ENCODE measurements around the gene MAP2K6. TPM values are rescaled to one million over a fixed set of nuclear protein-coding genes. Genes with fewer than 3 reads are reported as not detected.

Gene MAP2K6
- polyA plus RNA-seq, 1 of the 3 experiments (the other 2 are of a cell fraction) = 6.7 TPM

DNA sequence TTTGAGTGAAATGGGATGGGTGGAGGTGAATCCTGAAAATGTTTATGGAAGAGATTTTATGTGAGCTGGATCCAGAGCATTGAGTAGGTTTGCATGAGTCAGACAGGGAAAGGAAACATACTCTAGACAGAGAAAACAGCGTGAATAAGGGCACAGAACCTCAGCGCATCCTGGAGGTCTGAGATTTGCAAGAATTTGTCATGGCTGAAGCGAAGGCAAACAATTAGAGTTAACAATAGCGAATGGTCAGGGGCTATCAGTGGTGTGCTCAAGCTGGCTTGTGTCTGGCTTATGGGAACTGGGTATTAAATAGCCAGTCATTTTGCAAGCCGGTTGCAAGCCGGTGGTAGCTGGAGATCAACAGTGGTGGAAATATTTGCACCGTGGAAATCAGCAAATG lies 36.4 kb downstream of the MAP2K6 start (continued):
- no peak for TF ChIP-seq ELF1 (IDR thresholded peaks at IDR 0.05)
- TF ChIP-seq, protein P1, sequence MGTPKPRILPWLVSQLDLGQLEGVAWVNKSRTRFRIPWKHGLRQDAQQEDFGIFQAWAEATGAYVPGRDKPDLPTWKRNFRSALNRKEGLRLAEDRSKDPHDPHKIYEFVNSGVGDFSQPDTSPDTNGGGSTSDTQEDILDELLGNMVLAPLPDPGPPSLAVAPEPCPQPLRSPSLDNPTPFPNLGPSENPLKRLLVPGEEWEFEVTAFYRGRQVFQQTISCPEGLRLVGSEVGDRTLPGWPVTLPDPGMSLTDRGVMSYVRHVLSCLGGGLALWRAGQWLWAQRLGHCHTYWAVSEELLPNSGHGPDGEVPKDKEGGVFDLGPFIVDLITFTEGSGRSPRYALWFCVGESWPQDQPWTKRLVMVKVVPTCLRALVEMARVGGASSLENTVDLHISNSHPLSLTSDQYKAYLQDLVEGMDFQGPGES (IDR thresholded peaks at IDR 0.05; ENCODE audit: low read depth, low read length) = no peak
- TF ChIP-seq GATA2 (CRISPR knock-in tag; IDR thresholded peaks at IDR 0.05) = no peak
- TF ChIP-seq MXI1 (IDR thresholded peaks at IDR 0.05; ENCODE audit: low read depth, low read length) = no peak
- no peak for TF ChIP-seq EP300 (IDR thresholded peaks at IDR 0.05; ENCODE audit: borderline replicate concordance in 1 of 2, low read depth in 1 of 2, low read length in 1 of 2)
- TF ChIP-seq CHD2 (IDR thresholded peaks at IDR 0.05; ENCODE audit: low read length, partially characterized antibody) = no peak

DNA sequence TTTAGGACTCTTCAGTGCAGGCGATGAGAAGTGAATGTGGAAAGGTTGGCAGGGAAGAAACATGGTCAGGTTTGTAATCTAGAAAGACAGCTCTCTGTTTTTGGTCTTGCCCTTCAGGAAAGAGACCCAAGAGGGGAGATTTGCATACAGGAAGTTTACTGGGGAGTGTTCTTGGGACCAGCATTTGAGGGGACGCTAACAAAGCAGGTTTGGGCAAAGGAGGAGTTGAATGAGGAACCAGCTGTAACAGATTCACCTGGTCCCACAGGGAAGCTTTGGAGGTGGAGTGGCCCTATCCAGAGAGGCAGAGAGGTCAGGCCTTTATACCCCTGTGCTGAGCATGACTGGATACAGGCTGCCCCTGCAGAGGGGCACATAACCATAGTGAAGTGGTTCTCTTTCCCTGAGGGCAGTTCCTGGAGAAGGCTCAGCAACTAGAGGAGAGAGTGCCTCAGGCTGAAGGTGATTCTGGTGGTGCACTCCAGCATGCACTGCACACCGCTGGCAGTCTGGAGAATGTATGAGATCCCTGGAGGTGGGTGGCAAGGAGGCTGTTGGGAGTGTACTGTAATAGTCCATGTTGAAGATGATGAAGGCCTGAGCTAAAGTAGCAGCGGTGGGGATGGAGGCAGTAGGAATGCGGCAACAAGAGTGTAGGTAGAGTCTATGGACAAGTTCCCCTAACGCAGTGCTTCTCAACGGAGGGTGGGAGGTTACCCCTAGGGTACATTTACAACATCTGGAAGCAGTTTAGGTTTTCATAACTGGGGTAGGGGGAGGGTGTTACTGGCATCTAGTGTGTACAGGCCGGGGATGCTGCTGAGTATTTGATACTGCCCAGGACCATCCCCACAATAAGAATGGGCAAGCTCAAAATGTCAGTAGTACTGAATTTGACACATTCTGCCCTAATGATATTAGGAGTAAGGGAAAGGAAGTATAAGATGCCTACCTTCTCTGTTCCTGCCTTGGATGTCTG lies 37.2 kb downstream of the MAP2K6 start:
- Histone ChIP-seq H3K27me3 (ENCODE audit: insufficient read depth) (no peaks in the 10 kb centered on the region), H3K9me2 (no peaks in the 10 kb centered on the region), H3K9ac (no peak overlapping the region), H3K9me3 (no peaks in the 10 kb centered on the region), H2AFZ (ENCODE audit: low read depth) (no peak overlapping the region), H3K79me2 (ENCODE audit: insufficient read depth) (no peaks in the 10 kb centered on the region), H3K27ac (ENCODE audit: low read depth in 2 of 2, low read length in 1 of 2) (peak overlapping the region in 1 of 2 experiments; percentile 7; a peak in 1 of 4 replicates), H3K4me1 (ENCODE audit: control insufficient read depth in 1 of 2, insufficient read depth in 2 of 2, low read depth in 1 of 2, low read length in 1 of 2) (peaks cover 0 to 44% of the 10 kb centered on the region in 2 experiments; a peak in 2 of 4 replicates), H4K20me1 (ENCODE audit: insufficient read depth) (no peaks in the 10 kb centered on the region), H3K4me3 (ENCODE audit: low read depth in 2 of 2, low read length in 1 of 2) (no peak overlapping the region), H3K4me2 (no peak overlapping the region), H3F3A (replicated peaks; ENCODE audit: insufficient read depth) (no peaks in the 10 kb centered on the region), H3K36me3 (replicated peaks in 1 of 2; ENCODE audit: control insufficient read depth in 1 of 2, insufficient read depth in 2 of 2, low read length in 1 of 2) (no peaks in the 10 kb centered on the region)
- ChIA-PET CTCF (interaction anchor here (0.8 to 2.6 kb wide), 6 partner anchors 9 to 93 kb away, joined by 3 to 9 read pairs (median 4); no protein-coding TSS in a partner anchor), POLR2A (interaction anchor here (1.8 kb wide), 1 partner anchor 22 kb away, joined by 6 read pairs; no protein-coding TSS in a partner anchor)
- peak; percentile 50 for DNase-seq
- peak in 1 of 2 experiments; percentile 64; a peak in 1 of 4 replicates for TF ChIP-seq EP300 (IDR thresholded peaks at IDR 0.05; ENCODE audit: borderline replicate concordance in 1 of 2, low read depth in 1 of 2, low read length in 1 of 2)
- no peak for TF ChIP-seq SIN3A (IDR thresholded peaks at IDR 0.05; ENCODE audit: borderline replicate concordance, low read depth, low read length)
- TF ChIP-seq ELF1 (IDR thresholded peaks at IDR 0.05) = no peak
- no peak for TF ChIP-seq TAF1 (IDR thresholded peaks at IDR 0.05; ENCODE audit: borderline replicate concordance, low read depth, low read length)
- no peak for TF ChIP-seq EZH2phosphoT487 (IDR thresholded peaks at IDR 0.05; ENCODE audit: borderline replicate concordance, low read depth)
- no peak for TF ChIP-seq GATA2 (CRISPR knock-in tag; IDR thresholded peaks at IDR 0.05)
- WGBS (ENCODE audit: low lambda C conversion rate) = 81% methylated on average over 8 of the region's 8 CpGs

DNA sequence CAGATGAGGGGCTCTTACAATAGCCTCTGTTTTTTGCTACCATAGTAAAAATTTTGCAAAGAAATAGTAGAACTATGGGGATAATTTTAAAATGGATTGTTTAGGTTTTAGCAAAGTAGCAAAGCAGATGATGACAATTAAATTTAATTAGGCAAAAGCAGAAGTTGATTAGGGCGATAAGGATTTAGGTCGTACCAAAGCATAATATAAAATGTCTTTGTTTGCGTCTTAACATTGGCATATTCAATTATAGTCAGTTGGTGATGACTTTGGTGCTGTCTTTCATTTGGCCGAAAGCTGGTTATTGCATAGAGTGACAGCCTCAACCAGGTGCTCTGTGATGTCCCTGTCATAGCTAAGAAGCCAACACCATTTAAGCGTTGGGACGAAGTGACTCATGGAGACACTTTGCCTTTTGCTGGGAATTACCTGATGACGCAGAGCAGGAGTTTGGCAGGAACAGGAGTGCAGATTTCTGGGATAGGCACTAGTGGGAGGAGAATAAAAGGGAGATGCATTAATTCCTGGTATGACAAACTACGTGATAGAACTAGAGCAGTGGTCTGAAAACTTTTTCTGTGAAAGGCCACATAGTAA lies 38.3 kb downstream of the MAP2K6 start:
- ChIA-PET POLR2A (no interaction called here), CTCF (interaction anchor here (1.1 to 2.6 kb wide), 3 partner anchors 10 to 71 kb away, joined by 3 to 9 read pairs (median 5); no protein-coding TSS in a partner anchor)
- no peak overlapping the region for H3K4me2 ChIP-seq
- H3F3A ChIP-seq (replicated peaks; ENCODE audit: insufficient read depth) = no peaks in the 10 kb centered on the region
- H3K27me3 ChIP-seq (ENCODE audit: insufficient read depth) = no peaks in the 10 kb centered on the region
- no peaks in the 10 kb centered on the region for H3K36me3 ChIP-seq (replicated peaks in 1 of 2; ENCODE audit: control insufficient read depth in 1 of 2, insufficient read depth in 2 of 2, low read length in 1 of 2)
- 50% methylated on average over 8 of the region's 8 CpGs for WGBS (ENCODE audit: low lambda C conversion rate)
- H4K20me1 ChIP-seq (ENCODE audit: insufficient read depth) = no peaks in the 10 kb centered on the region
- peak overlapping the region in 1 of 2 experiments; percentile 35; a peak in 1 of 4 replicates for H3K27ac ChIP-seq (ENCODE audit: low read depth in 2 of 2, low read length in 1 of 2)
- H3K4me1 ChIP-seq (ENCODE audit: control insufficient read depth in 1 of 2, insufficient read depth in 2 of 2, low read depth in 1 of 2, low read length in 1 of 2) = peaks cover 0 to 41% of the 10 kb centered on the region in 2 experiments; a peak in 2 of 4 replicates
- no peaks in the 10 kb centered on the region for H3K79me2 ChIP-seq (ENCODE audit: insufficient read depth)
- no peak overlapping the region for H3K9ac ChIP-seq
- DNase-seq = no peak
- no peak overlapping the region for H2AFZ ChIP-seq (ENCODE audit: low read depth)
- H3K9me3 ChIP-seq = no peaks in the 10 kb centered on the region
- no peaks in the 10 kb centered on the region for H3K9me2 ChIP-seq
- H3K4me3 ChIP-seq (ENCODE audit: low read depth in 2 of 2, low read length in 1 of 2) = no peak overlapping the region
- TF ChIP-seq TCF12 (IDR thresholded peaks at IDR 0.05) = peak; percentile 14; the same call in 1 of the 2 replicates
- no peak for TF ChIP-seq FOXJ3 (CRISPR knock-in tag; IDR thresholded peaks at IDR 0.05)
- TF ChIP-seq, protein P2, sequence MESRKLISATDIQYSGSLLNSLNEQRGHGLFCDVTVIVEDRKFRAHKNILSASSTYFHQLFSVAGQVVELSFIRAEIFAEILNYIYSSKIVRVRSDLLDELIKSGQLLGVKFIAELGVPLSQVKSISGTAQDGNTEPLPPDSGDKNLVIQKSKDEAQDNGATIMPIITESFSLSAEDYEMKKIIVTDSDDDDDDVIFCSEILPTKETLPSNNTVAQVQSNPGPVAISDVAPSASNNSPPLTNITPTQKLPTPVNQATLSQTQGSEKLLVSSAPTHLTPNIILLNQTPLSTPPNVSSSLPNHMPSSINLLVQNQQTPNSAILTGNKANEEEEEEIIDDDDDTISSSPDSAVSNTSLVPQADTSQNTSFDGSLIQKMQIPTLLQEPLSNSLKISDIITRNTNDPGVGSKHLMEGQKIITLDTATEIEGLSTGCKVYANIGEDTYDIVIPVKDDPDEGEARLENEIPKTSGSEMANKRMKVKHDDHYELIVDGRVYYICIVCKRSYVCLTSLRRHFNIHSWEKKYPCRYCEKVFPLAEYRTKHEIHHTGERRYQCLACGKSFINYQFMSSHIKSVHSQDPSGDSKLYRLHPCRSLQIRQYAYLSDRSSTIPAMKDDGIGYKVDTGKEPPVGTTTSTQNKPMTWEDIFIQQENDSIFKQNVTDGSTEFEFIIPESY (IDR thresholded peaks at IDR 0.05; ENCODE audit: borderline replicate concordance, low read depth) = no peak
- TF ChIP-seq RCOR1 (IDR thresholded peaks at IDR 0.05; ENCODE audit: low read length) = 0 out of 2 replicates have a peak, but pooled peaks have one; percentile 1
- TF ChIP-seq GATA2 (CRISPR knock-in tag; IDR thresholded peaks at IDR 0.05) = peak; percentile 73
- TF ChIP-seq NFIC (IDR thresholded peaks at IDR 0.05; ENCODE audit: borderline replicate concordance) = no peak
- TF ChIP-seq TAF1 (IDR thresholded peaks at IDR 0.05; ENCODE audit: borderline replicate concordance, low read depth, low read length) = no peak
